ENCODE results near the gene TSPAN14. TPM values are rescaled to one million over a fixed set of nuclear protein-coding genes. Genes with fewer than 3 reads are reported as not detected.

Gene TSPAN14
- polyA plus RNA-seq, 3 donors = 123 to 160 (median 146) TPM

GRCh38 chr10:80582286-80582960 lies 128.3 kb downstream of the TSPAN14 start:
- Histone ChIP-seq H3K79me2 (ENCODE audit: insufficient read depth, low read length) (no peaks in the 10 kb centered on the region), H2AFZ (ENCODE audit: insufficient read depth, low read depth, low read length, poor library complexity, severe bottlenecking) (no peak overlapping the region), H3K4me3 (replicated peaks in 1 of 3; ENCODE audit: low read depth in 2 of 3, low read length in 3 of 3) (no peak overlapping the region), H3K9ac (ENCODE audit: insufficient read depth, low read length, poor library complexity, severe bottlenecking) (no peak overlapping the region), H3K27me3 (ENCODE audit: control insufficient read depth in 2 of 2, insufficient read depth in 2 of 2, low read length in 2 of 2) (no peaks in the 10 kb centered on the region), H3K27ac (ENCODE audit: low read depth in 1 of 2, low read length in 2 of 2) (no peak overlapping the region), H3K4me1 (ENCODE audit: control insufficient read depth in 1 of 2, insufficient read depth in 2 of 2, low read length in 2 of 2) (peaks cover 31 to 37% of the 10 kb centered on the region in 2 donors), H3K4me2 (replicated peaks; ENCODE audit: extremely low read depth, low read length, poor library complexity, severe bottlenecking) (no peak overlapping the region), H3K9me3 (replicated peaks in 1 of 2; ENCODE audit: control insufficient read depth in 1 of 2, insufficient read depth in 1 of 2, low read length in 2 of 2) (no peaks in the 10 kb centered on the region), H4K20me1 (ENCODE audit: insufficient read depth, low read length) (no peaks in the 10 kb centered on the region), H3K36me3 (replicated peaks in 1 of 2; ENCODE audit: control insufficient read depth in 1 of 2, insufficient read depth in 2 of 2, low read length in 2 of 2) (no peaks in the 10 kb centered on the region)
- no peak overlapping the region for H3K4me3 Mint-ChIP-seq
- H3K27me3 Mint-ChIP-seq (ENCODE audit: low read depth in 3 of 3) = peaks cover 0 to 2% (median 1%) of the 10 kb centered on the region in 3 donors
- intact Hi-C loops (cut with micrococcal nuclease) = no loop called here
- no peak for TF ChIP-seq CTCF (IDR thresholded peaks at IDR 0.05)
- no peak for DNase-seq
- peaks cover 0 to 6% (median 1%) of the 10 kb centered on the region in 7 donors for H3K9me3 Mint-ChIP-seq
- H3K36me3 Mint-ChIP-seq = no peaks in the 10 kb centered on the region
- peak overlapping the region in 2 of 7 donors; percentile 42 to 63 for H3K27ac Mint-ChIP-seq
- peaks cover 40% of the 10 kb centered on the region for H3K4me1 Mint-ChIP-seq
- WGBS (ENCODE audit: insufficient coverage) = 94% methylated on average over 2 of the region's 3 CpGs

Other genes with a start within 250 kb of the TSPAN14 start
- 100 to 1,000 TPM in 2 of 3 donors, 10 to 100 TPM in 1; 95.6 to 174 (median 134) TPM for gene ANXA11, start 248.8 kb upstream of the TSPAN14 start, polyA plus RNA-seq
- gene MAT1A, start 164.7 kb upstream of the TSPAN14 start, polyA plus RNA-seq = not detected
- gene DYDC1, start 97.6 kb upstream of the TSPAN14 start, polyA plus RNA-seq = not detected
- not detected for gene DYDC2, start 97.5 kb upstream of the TSPAN14 start, polyA plus RNA-seq
- 1 to 10 TPM in 2 of 3 donors, under 1 TPM in 1; 0.61 to 4.1 (median 3.4) TPM for gene PRXL2A, start 45.8 kb upstream of the TSPAN14 start, polyA plus RNA-seq
- under 1 TPM in 1 of 3 donors, not detected in 2; 0.01 TPM for gene SH2D4B, start 83.6 kb downstream of the TSPAN14 start, polyA plus RNA-seq

All from CD14-positive monocyte (primary cell).